Measurements from ENCODE around the gene INPP5D.
A peak's percentile ranks its signal among the peaks of the same experiment; 100 is the strongest.

DNA sequence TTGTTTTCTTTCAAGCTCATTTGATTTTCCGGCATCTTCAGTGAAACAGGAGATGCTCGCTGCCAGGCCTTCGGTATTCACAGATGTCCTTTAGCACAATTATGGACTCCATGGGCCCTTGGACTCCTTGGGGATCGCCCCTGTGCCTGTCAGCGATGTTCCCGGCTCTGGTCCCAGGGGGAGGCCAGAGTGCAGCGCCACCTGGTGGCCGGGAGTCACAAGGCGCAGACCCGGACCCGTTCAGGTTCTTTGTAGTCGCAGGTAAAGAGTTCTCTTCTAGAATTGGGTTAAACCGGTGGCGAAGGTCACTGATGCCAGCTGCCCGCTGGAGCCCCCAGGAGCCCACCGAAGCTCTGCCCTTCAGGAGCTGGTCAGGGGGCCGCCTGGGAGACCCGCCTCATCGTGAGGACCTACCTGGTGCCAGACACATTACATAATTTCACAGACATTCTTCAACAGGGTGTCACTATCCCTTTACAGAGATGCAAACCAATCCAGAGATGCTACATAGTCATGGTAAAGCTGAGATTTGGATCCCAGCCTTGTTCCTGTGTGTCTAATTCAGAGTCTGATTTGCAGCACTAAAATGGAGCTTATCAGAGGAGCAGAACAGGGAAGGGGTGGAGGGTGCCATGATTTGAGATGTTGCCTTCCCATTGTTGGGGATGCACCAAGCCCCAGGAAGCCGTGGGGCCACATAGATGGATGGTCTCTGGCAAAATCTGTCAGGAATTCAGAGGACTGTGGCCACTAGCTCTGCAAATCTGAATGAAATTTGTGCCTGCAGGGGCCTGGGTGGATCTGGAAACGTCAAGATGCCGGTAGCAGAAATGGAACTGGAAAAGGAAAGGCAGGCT, 6.0 kb upstream of the INPP5D start:
- TF ChIP-seq, protein P1, sequence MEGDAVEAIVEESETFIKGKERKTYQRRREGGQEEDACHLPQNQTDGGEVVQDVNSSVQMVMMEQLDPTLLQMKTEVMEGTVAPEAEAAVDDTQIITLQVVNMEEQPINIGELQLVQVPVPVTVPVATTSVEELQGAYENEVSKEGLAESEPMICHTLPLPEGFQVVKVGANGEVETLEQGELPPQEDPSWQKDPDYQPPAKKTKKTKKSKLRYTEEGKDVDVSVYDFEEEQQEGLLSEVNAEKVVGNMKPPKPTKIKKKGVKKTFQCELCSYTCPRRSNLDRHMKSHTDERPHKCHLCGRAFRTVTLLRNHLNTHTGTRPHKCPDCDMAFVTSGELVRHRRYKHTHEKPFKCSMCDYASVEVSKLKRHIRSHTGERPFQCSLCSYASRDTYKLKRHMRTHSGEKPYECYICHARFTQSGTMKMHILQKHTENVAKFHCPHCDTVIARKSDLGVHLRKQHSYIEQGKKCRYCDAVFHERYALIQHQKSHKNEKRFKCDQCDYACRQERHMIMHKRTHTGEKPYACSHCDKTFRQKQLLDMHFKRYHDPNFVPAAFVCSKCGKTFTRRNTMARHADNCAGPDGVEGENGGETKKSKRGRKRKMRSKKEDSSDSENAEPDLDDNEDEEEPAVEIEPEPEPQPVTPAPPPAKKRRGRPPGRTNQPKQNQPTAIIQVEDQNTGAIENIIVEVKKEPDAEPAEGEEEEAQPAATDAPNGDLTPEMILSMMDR (IDR thresholded peaks at IDR 0.05; ENCODE audit: low read depth, low read length, poor library complexity, severe bottlenecking) = peak; percentile 99
- no peak for TF ChIP-seq EZH2phosphoT487 (IDR thresholded peaks at IDR 0.05; ENCODE audit: borderline replicate concordance, low read length)

Data from DOHH2 (cell line).